Measurements from ENCODE around the gene OTULIN.
A peak's percentile ranks its signal among the peaks of the same experiment; 100 is the strongest.

- TF ChIP-seq CTCF (IDR thresholded peaks at IDR 0.05): peak in 5 of 7 experiments; percentile 12 to 32 (median 19)
- TF ChIP-seq POLR2A (IDR thresholded peaks at IDR 0.05): no peak
These were observed 1.4 kb downstream of the OTULIN start for GRCh38 chr5:14665949-14666348.
